Body of pancreas (tissue), 4 donors: ENCODE measurements around the gene SSC4D. TPM values are rescaled to one million over a fixed set of nuclear protein-coding genes. Genes with fewer than 3 reads are reported as not detected.

ENCODE experiments used
- ATAC-seq: fragments of 150-250 bp; one replicate; pipeline ENCODE4 v1.9.1; 2016
- DNase-seq, 4 donors: peaks; one replicate each; pipeline ENCODE4 v3.0.0-alpha.2; 2019
- H3K27ac ChIP-seq, 4 donors: fragments of 200-600 bp; sonication (generic); 1 replicate in 3 of 4; 2 replicates in 1 of 4; pipeline versions ENCODE4 v1.5.1 to v1.6.1; 2016 to 2019; ENCODE audit warnings: mild to moderate bottlenecking in 1 of 4, mixed read lengths in 1 of 4, moderate library complexity in 1 of 4
- H3K27me3 ChIP-seq, 2 donors: fragments of 200-600 bp; sonication (generic); one replicate each; pipeline ENCODE4 v1.6.0; 2016; ENCODE audit warnings: mild to moderate bottlenecking in 1 of 2
- H3K36me3 ChIP-seq, 2 donors: fragments of 200-600 bp; sonication (generic); replicated peaks in 1 of 2; 2 replicates each; pipeline ENCODE4 v1.5.1; 2016; ENCODE audit warnings: low read depth in 2 of 2; ENCODE audit not compliant: insufficient read depth in 1 of 2
- H3K4me1 ChIP-seq: fragments of 200-600 bp; sonication (generic); one replicate; pipeline ENCODE4 v1.6.0; 2016
- H3K4me3 ChIP-seq, 2 donors: fragments of 200-600 bp; sonication (generic); 1 replicate in 1 of 2; 2 replicates in 1 of 2; pipeline ENCODE4 v1.5.1; 2016 to 2019
- H3K9me3 ChIP-seq, 3 donors: fragments of 200-600 bp; sonication (generic); 1 replicate in 2 of 3; 2 replicates in 1 of 3; pipeline ENCODE4 v1.5.1; 2016
- POLR2A ChIP-seq, 3 donors: fragments of 450-650 bp; IDR thresholded peaks; one replicate each; pipeline ENCODE4 v1.6.1; 2016; ENCODE audit warnings: antibody characterized with exemption in 3 of 3, mild to moderate bottlenecking in 2 of 3
- WGBS, 2 donors: methylation state at CpG; one replicate each; pipeline ENCODE4 v1.1.5; 2017; 5-methylcytosine and 5-hydroxymethylcytosine counted together
- intact Hi-C: fragments of 100-400 bp; cut with DNase I; formaldehyde crosslinking; loops from one replicate; pipeline ENCODE4 v1.15.1; 2023
- total RNA-seq, 2 donors: library from RNA; depleted of rRNA; stranded (reverse); fragments of >200 nt; gene quantifications; one replicate each; pipeline ENCODE4 v1.1.0, GENCODE V29; 2016
- TF ChIP-seq, protein P1 (sequence below), 7 experiments: fragments of 450-650 bp in 4 of 7; fragments of 200-600 bp in 3 of 7; sonication (generic) in 3 of 7; IDR thresholded peaks; one replicate each; pipeline ENCODE4 v1.5.1; 2016 to 2019; ENCODE audit warnings: antibody characterized with exemption in 7 of 7

SSC4D gene
- total RNA-seq, 2 donors from 2014 or later: 3.6 to 7.6 TPM

DNA sequence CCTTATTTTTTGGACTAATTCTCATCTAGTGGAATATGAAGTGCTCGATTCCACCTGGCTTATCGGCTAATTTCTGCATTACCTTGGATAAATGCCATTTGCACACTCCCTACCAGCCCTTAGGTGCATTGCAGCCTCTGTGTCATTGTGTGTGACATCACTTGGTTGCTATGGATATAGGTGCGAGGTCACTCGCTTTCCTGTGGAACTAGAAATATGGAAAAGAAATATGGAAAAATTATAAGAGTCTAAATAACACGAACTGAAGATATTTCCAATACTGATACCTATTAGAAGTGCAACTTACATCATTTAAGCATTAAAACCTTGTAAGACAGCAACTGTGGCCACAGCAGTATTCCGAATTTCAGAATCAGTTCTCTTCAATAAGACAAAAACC lies 52.7 kb downstream of the SSC4D start:
- Histone ChIP-seq H3K9me3 (no peaks in the 10 kb centered on the region), H3K36me3 (no peaks in the 10 kb centered on the region), H3K4me1 (peaks cover 55% of the 10 kb centered on the region), H3K27ac (peak overlapping the region; percentile 26 to 100 (median 99)), H3K27me3 (no peaks in the 10 kb centered on the region), H3K4me3 (no peak overlapping the region)
- intact Hi-C loops: no loop called here
- DNase-seq (peak in 3 of 4 donors; percentile 50 to 65 (median 56)), ATAC-seq (no peak)
- WGBS, 2 donors: 21 to 25% methylated on average over 6 of the region's 6 CpGs
- no peak for TF ChIP-seq POLR2A (IDR thresholded peaks at IDR 0.05)
- TF ChIP-seq, protein P1, sequence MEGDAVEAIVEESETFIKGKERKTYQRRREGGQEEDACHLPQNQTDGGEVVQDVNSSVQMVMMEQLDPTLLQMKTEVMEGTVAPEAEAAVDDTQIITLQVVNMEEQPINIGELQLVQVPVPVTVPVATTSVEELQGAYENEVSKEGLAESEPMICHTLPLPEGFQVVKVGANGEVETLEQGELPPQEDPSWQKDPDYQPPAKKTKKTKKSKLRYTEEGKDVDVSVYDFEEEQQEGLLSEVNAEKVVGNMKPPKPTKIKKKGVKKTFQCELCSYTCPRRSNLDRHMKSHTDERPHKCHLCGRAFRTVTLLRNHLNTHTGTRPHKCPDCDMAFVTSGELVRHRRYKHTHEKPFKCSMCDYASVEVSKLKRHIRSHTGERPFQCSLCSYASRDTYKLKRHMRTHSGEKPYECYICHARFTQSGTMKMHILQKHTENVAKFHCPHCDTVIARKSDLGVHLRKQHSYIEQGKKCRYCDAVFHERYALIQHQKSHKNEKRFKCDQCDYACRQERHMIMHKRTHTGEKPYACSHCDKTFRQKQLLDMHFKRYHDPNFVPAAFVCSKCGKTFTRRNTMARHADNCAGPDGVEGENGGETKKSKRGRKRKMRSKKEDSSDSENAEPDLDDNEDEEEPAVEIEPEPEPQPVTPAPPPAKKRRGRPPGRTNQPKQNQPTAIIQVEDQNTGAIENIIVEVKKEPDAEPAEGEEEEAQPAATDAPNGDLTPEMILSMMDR (IDR thresholded peaks at IDR 0.05): peak in 4 of 7 experiments; percentile 21 to 30 (median 26)

DNA sequence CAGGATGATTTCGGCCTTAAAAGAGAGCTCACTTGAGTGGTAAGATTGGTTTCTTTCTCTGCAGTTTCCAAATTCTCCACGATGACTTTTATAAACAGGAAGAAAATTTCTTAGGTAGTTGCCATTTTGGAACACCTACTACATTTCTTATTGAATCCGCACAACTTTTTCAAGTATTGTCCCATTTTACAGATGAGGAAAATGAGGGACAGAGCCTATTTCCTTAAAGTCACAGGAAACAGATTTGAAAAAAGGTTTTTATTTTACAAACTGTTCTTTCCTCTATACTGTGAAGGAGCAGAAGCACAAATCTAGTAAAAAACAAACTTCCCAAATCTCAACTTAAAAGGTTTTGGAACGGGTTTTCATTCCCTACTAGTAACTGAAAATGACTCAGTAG lies 53.4 kb downstream of the SSC4D start:
- ATAC-seq (no peak), DNase-seq (no peak)
- Histone ChIP-seq H3K4me3 (no peak overlapping the region), H3K27me3 (no peaks in the 10 kb centered on the region), H3K4me1 (peaks cover 62% of the 10 kb centered on the region), H3K9me3 (no peaks in the 10 kb centered on the region), H3K36me3 (no peaks in the 10 kb centered on the region), H3K27ac (peak overlapping the region in 1 of 4 donors; percentile 100)
- intact Hi-C loops: no loop called here
- TF ChIP-seq POLR2A (IDR thresholded peaks at IDR 0.05): no peak
- TF ChIP-seq, protein P1 (IDR thresholded peaks at IDR 0.05): no peak
- 90 to 93% methylated on average over 4 of the region's 4 CpGs for WGBS, 2 donors

DNA sequence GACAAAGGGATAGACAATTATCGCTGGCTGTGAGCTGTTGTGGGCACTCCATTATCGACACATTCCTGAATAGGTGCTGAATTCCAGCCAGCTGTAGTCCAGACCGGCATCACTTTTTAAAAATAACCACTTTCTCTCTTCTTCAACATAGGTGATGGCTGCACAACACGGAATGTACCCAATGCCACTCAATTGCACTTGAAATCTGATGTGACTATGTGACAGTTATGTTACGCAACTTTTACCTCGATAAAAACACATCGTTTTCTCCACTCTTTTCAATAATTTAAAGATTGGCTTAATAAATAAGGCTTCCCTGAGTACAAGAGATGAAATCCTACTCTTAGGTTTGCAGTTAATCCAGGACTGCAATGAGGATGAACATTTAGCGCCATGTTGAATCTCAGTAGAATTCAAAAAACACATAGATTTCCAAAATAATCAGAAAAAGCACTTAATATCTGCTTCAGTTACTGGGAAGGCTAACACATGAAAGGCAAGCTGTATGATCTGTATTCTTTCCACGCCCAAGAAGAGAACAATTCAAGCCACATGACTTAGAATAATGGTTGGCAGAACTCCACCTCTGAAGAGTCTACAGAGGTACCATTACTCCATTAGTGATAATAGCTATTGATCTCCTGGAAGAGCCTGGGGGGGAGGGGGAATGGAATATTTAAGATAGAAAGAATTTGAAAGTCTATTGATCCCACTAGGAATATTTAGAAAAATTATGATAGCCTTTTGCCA lies 54.3 kb downstream of the SSC4D start:
- Histone ChIP-seq H3K9me3 (no peaks in the 10 kb centered on the region), H3K4me3 (no peak overlapping the region), H3K27me3 (no peaks in the 10 kb centered on the region), H3K4me1 (peaks cover 69% of the 10 kb centered on the region), H3K36me3 (no peaks in the 10 kb centered on the region), H3K27ac (no peak overlapping the region)
- ATAC-seq (no peak), DNase-seq (no peak)
- TF ChIP-seq, protein P1 (IDR thresholded peaks at IDR 0.05): no peak
- no peak for TF ChIP-seq POLR2A (IDR thresholded peaks at IDR 0.05)
- WGBS, 2 donors: 75 to 84% methylated on average over 9 of the region's 9 CpGs
- intact Hi-C loops: loop anchor here (5.0 kb wide), 1 partner anchor 37 kb away; no protein-coding TSS in a partner anchor

DNA sequence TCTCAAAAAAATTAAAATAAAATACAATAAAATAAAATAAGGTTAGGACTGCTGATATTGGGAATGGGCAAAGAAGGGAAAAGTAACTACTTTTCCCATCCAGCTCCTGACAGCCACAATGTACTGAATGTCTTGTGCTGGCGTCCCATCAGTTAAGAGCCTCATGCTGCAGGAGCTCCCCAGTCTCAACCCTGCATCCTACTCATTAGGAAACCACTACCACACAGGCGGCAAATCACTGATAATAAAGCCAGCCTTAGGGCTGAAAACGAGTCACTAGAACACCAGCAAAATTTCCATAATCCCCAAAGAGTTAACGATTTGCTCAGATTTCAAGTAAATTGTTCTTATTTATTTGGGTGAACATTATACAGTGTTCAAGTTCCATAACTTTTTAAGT lies 55.0 kb downstream of the SSC4D start:
- WGBS, 2 donors: 76 to 95% methylated on average over 4 of the region's 4 CpGs
- intact Hi-C loops: loop anchor here (5.0 kb wide), 1 partner anchor 38 kb away; no protein-coding TSS in a partner anchor
- no peak for TF ChIP-seq POLR2A (IDR thresholded peaks at IDR 0.05)
- TF ChIP-seq, protein P1 (IDR thresholded peaks at IDR 0.05): no peak
- ATAC-seq (no peak), DNase-seq (no peak)
- Histone ChIP-seq H3K9me3 (no peaks in the 10 kb centered on the region), H3K36me3 (no peaks in the 10 kb centered on the region), H3K27me3 (no peaks in the 10 kb centered on the region), H3K4me3 (no peak overlapping the region), H3K4me1 (peaks cover 67% of the 10 kb centered on the region), H3K27ac (no peak overlapping the region)
